ENCODE results near the gene JSRP1. TPM values are rescaled to one million over a fixed set of nuclear protein-coding genes. Genes with fewer than 3 reads are reported as not detected.

The JSRP1 gene
- polyA plus RNA-seq, 4 donors = 0.30 to 0.91 (median 0.45) TPM

DNA sequence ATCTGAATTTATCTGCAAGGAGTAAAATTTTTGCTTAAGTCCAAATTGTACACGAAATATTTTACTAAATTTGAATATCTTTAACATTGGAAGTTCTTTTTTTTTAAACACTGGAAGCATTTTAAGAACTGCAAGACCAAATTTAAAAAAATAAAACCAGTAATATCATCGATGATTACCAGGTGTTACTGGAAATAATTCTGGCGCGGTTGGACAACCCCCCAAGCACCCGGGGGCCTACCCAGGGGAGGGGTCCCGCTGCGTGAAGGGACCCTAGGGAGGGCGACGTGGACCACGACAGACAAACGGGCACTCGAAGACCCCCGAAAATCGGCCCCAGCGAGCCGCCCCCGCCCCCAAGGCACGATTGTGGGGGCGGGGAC is 12.6 kb upstream of the JSRP1 start:
- no peak for DNase-seq (ENCODE audit: low read depth in 4 of 4, low spot score in 3 of 4)

DNA sequence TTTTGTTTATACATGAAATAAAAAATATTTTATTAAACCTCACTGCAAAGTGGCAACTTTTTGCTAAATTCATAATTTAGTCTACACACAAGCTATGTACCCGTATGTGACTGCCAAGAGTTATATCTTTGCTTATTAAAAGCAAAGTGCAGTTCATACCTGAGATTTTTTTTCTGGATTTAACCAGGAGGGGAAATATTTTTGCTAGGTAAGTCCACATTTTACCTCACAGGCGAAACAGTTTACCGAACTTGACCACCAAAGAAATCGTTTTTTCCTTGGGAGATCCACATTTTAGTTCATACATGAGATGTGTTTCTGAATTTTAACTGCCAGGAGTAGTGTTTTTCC is 12.2 kb upstream of the JSRP1 start:
- no peak for DNase-seq (ENCODE audit: low read depth in 4 of 4, low spot score in 3 of 4)

DNA sequence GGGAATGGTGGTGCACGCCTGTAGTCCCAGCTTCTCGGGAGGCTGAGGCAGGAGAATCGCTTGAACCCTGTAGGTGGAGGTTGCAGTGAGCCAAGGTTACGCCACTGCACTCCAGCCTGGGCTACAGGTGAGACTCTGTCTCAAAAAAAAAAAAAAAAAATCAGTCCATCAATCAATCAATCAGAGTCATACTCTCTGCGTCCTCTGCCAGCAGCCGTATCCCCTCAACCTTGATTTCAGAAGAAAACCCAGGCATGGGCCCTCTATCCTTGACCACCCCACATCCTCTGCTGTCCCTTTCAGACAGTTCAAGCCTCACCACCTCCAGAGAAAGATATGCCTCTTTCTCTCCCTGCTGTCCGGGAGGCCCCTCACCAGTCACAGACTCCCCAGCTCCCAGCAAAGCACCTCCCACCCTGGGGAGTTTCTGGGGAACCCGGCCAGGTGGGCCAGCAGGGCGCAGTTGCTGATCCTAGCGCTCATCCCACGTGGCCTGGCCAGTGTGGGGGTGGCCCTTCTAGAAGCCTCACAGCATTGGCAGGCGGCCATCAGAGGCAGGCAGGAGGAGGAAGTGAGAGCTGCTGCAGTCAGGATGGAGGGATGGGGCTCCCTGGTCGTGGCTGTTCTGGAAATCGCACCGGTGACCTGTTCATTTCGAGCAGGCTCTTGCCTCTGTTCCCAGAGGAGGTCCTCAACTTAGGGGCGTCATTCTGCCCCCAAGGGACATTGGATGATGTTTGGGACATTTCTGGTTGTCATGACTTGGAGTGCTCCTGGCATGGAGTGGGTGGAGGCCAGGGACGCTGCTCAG is 10.2 kb upstream of the JSRP1 start:
- DNase-seq (ENCODE audit: low read depth in 4 of 4, low spot score in 3 of 4) = no peak

DNA sequence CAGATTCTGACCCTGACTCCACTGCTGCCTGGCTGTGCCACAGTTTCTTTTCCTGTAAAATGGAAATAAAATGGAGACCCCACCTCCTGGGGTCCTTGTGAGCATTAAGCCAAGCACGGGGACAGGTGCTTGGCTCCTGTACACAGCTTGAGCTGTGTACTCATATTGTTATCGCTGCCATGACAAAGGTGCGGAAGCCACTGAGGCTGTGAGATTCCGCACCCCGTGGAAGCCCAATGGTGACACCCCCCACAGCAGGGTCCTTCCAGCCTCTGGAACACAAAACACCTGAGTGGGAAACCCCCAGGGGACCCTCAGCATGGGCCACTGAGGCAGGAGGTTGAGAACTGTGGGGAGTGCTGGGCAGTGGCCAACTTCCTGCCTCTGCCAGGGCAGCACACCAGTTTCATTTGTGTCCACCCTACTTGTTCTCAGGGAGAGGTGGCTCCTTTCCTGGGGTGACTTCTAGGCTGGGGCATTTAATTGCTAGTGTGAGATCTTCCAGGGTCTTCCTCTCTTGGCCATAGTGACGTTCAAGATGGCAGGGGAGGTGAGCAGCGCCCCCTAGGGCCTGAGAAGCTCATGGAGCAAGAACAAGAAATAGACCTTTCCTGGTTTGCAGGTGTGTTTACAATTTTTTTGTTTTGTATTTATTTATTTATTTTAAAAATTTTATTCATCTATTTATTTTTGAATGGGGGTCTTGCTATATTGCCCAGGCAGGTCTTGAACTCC is 5.4 kb upstream of the JSRP1 start:
- DNase-seq (ENCODE audit: low read depth in 4 of 4, low spot score in 3 of 4) = no peak

DNA sequence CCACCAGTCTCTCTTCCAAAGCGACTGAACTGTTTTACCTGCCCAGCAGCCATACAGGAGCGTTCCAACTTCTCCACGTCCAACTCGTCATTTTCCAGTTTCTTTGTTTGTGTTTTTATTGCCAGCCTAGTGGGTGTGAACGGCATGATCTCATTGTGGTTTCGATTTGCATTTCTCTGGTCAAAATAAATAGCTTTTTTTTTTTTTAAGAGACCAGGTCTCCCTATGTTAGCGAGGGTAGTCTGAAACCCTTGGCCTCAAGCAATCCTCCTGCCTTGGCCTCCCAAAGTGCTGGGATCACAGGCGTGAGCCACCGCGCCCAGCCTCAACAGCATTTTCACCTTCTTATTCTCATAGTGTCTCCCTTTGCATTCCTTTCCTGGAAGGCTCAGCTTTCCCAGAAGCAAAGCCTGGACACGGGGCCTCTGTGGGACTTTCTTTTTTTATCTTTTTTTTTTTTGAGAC is 4.2 kb upstream of the JSRP1 start:
- no peak for DNase-seq (ENCODE audit: low read depth in 4 of 4, low spot score in 3 of 4)

DNA sequence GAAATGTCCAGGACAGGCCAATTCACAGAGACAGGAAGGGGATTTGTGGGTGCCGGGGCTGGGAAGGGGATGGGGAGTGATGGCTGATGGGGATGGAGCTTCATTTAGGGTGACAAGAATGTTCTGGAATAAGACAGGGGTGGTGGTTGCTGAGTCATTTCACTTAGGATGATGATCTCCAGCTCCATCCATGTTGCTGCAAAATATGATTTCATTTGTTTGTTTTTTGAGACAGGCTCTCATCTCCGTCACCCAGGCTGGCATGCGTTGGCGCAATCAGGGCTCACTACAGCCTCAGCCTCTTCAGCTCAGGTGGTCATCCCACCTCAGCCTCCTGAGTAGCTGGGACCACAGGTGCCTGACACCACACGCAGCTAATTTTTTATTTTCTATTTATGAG is 3.1 kb upstream of the JSRP1 start:
- DNase-seq (ENCODE audit: low read depth in 4 of 4, low spot score in 3 of 4) = no peak

DNA sequence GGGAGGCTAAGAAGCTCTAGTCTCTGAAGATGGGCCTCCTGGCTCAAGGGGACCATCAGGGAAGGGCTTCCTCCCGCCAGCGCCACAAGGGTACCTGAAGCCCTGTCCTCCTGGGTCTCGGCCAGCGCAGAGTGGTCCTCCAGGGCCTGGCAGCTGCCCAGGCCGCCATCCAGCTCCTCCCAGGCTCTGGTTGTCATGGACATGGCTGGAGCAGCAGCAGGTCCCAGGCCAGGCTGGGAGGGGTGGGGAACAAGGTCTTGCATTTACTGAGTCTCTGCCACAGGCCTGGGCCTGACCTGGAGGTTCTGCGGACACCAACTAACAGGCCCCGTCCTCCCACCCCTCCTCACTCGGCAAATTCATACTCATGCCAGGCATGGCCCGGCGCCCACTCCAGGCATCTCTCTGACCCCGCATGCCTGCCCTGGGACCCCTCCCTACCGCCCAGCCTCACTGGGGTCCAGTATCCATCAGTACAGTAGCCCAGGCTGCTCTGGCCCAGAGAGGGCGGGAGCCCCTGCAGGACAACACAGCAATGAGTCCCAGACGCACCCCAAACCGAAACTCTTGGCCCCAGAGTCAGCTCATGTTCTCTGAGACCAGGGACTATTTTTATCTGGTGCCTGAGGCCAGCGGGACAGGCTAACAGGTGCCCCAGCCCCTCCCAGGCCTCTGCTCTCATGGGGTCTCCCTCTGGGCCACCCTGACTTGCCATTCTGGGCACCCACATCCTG is 938 bp downstream of the JSRP1 start:
- DNase-seq (ENCODE audit: low read depth in 4 of 4, low spot score in 3 of 4) = no peak

DNA sequence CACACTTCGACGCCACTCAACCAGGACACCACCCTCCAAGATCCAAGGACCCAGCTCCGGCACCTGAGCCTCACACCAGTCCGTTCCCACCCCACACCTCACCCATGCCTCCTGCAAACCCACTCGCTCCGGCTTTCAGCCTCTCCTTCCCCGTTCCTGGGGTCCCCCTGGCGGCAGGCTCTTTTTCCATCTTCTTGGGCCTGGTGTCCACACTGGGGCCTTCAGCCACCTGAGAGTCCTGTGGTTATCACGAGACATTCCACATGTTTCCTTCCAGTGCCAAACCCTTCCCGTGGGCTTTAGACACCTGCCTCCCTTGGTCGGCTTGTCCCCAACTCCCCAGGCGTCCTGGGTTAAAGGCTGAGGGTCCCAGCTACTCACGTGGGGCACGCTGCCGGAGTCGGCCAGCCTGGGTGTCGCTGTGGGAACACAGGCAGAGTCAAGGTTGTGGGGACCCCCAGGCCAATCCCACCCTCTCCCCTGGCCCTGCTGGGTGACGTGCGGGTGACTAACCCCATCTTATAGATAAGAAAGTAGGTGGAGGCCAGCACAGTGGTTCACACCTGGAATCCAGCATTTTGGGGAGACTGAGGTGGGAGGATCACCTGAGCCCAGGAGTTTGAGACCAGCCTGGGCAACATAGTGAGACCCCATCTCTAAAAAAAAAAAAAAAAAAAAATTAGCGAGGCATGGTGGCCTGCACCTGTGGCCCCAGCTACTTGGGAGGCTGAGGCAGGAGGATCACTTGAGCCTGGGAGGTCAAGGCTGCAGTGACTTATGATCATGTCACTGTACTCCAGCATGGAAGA is 1.9 kb downstream of the JSRP1 start:
- no peak for DNase-seq (ENCODE audit: low read depth in 4 of 4, low spot score in 3 of 4)

DNA sequence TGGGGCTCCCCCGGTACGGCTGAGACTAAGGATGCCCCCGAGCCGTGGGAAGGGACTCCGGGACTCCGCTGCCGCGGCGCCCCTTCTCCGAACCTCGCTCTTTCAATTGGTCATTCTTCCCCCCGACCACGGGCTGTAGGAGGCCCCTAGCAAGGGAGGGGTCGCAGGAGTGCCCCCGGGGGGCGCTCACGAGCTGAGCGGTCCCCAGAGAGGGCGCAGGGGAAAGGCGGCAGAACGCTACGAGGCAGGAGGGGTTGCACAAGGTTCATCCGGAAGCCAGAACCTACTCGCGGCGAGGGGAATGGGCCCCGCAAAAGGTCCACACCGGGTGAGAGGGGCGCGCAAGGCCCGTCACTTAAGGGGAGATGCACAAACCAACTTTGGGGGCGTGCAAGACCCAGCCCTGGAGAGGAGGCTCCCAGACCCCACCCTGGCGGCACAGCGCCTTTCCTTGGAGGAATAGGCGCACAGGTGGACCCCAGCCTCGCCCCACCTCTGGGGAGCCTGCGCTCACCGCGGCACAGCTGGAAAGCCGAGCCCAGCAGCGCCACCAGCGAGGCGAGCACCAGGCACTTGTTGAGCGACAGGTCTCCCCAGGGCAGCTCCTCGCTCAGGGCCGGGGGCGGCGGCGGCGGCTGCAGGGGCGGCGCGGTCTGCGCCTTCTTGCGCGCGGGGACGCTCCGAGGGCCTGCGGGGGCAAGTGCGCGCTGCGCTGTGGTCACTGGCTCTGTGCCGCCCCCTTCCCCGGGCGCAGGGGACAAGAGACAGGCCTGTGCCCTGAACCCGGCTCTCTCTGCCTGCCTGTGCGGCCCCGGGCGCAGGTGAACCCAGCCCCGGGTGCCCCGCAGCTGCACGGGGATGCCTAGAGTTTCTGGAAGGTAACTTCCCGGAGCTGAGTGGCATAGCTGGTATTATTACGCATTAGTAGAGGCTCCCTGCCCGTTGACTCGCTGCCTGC is 2.8 kb downstream of the JSRP1 start:
- no peak for DNase-seq (ENCODE audit: low read depth in 4 of 4, low spot score in 3 of 4)

DNA sequence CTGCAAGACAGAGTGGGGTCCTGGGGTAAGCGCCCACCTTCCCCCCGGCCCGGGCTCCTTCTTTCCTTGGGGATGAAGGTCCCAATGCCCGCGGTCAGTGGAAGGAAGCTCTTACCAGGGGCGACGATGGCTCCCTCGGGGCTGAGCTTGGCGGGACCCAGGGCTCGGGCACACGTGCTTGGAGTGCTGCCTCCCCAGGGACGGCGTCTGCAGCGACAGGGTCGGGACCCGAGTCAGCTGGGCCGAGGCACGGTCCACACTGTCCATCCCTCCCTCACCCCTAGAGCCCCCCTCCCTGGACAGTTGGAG is 3.5 kb downstream of the JSRP1 start:
- no peak for DNase-seq (ENCODE audit: low read depth in 4 of 4, low spot score in 3 of 4)

DNA sequence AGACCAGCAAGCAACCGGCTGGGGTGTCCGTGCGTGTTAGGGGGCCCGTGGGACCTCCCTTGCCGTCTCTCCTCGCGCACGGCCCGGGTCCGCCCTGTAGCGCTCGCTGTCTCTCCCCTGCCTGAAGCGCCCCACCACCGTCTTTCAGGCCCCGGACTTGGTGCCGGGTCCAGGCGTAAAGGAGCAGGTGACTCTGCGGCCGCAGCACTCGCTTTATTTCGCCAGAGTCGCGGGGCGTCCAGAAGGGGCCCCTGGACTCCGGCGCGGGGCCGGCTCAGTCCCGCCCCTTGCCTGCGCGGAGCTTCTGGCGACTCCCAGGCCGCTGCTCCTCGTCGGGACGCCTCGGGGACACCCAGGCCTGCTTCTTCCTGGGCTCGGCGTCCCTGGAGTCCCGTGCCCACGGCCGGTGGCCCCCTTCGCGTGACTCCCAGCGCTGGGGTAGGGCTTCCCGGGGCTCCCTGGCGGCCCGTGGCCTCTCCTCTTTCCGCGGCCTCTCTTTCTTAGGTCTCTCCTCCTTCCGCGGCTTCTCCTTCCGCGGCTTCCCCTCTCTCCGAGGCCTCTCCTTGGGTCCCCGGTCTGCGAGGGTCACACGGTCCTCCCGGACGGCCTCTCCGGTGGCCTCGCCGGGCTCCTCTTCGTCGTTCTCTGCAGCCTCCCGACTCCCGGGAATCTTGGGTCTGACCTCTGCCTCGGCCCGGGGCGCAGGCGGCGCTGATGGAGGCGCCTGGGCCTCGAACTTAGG is 4.0 kb downstream of the JSRP1 start:
- DNase-seq (ENCODE audit: low read depth in 4 of 4, low spot score in 3 of 4) = no peak

DNA sequence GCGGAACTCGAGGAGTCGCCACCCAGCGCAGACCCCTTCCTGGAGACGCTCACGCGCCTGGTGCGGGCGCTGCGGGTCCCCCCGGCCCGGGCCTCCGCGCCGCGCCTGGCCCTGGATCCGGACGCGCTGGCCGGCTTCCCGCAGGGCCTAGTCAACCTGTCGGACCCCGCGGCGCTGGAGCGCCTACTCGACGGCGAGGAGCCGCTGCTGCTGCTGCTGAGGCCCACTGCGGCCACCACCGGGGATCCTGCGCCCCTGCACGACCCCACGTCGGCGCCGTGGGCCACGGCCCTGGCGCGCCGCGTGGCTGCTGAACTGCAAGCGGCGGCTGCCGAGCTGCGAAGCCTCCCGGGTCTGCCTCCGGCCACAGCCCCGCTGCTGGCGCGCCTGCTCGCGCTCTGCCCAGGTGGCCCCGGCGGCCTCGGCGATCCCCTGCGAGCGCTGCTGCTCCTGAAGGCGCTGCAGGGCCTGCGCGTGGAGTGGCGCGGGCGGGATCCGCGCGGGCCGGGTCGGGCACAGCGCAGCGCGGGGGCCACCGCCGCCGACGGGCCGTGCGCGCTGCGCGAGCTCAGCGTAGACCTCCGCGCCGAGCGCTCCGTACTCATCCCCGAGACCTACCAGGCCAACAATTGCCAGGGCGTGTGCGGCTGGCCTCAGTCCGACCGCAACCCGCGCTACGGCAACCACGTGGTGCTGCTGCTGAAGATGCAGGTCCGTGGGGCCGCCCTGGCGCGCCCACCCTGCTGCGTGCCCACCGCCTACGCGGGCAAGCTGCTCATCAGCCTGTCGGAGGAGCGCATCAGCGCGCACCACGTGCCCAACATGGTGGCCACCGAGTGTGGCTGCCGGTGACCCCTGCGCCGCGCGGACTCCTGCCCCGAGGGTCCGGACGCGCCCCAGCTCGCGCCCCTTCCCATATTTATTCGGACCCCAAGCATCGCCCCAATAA is 4.8 kb downstream of the JSRP1 start:
- DNase-seq (ENCODE audit: low read depth in 4 of 4, low spot score in 3 of 4) = no peak

DNA sequence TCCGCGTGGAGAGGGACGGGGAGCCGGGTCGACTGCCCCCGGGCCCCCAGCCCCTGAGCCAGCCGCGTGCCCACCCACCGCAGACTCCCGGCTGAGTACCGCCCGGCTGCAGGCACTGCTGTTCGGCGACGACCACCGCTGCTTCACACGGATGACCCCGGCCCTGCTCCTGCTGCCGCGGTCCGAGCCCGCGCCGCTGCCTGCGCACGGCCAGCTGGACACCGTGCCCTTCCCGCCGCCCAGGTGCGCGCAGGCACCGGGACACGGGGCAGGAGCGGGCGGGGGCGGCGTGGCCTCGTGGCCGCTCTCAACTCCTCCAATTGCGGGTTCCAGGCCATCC is 5.5 kb downstream of the JSRP1 start:
- DNase-seq (ENCODE audit: low read depth in 4 of 4, low spot score in 3 of 4) = no peak

DNA sequence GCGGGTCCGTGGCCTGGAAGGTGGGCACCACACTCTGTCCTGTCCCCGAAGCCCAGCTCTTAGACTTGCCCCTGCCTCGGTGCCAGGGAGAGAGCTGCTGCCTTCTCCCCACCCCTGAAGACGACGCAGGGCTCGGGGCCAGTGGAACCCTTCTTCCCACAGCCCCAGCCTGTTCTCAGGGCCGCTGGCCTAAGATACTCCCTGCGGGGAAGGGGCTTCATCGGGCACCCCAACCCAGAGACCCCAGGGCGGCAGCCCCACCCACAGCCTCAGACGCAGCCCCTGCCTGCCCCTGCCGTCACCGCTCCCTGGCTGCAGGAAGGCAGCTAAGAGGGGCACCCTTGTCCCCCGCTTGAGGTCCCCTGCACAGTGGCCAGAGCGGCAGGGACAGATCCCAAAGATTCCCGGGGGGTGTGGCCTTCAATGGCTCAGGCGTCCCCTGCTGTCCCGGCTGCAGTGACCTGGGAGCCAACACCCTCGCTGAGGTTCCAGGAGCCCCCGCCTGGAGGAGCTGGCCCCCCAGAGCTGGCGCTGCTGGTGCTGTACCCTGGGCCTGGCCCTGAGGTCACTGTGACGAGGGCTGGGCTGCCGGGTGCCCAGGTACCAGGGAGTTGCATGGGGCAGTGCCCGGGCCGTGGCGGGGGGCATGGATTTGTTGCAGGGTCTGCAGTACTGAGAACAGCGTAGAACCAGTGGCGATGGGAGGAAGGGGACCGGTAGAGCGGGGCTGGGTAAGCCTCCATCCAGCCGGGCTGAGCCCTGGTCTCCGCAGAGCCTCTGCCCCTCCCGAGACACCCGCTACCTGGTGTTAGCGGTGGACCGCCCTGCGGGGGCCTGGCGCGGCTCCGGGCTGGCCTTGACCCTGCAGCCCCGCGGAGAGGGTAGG is 6.1 kb downstream of the JSRP1 start:
- no peak for DNase-seq (ENCODE audit: low read depth in 4 of 4, low spot score in 3 of 4)

DNA sequence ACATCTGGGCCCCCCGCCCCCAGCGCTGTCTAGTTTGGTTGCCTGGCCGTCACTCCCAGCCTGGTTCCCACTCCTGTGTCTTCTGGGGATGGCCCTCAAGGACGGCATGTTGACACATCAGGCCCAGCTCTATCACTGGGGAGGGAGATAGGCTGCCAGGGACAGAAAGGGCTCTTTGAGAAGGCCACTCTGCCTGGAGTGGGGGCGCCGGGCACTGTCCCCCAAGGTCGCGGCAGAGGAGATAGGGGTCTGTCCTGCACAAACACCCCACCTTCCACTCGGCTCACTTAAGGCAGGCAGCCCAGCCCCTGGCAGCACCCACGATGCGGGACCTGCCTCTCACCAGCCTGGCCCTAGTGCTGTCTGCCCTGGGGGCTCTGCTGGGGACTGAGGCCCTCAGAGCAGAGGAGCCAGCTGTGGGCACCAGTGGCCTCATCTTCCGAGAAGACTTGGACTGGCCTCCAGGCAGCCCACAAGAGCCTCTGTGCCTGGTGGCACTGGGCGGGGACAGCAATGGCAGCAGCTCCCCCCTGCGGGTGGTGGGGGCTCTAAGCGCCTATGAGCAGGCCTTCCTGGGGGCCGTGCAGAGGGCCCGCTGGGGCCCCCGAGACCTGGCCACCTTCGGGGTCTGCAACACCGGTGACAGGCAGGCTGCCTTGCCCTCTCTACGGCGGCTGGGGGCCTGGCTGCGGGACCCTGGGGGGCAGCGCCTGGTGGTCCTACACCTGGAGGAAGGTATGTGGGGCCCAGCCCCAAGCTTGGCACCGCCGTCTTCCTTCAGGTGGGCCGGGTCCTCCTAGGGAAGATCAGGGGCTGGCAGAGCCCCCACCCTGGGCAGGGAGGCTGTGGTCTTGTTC is 7.0 kb downstream of the JSRP1 start, which contains the start of gene AMH:
AMH (plus strand) TSS at position 314 of the 857 bp plus-strand sequence; CDS start at position 324, 10 bp downstream.
- no peak for DNase-seq (ENCODE audit: low read depth in 4 of 4, low spot score in 3 of 4)
